ENCODE measurements around the gene GTF3C1.
"Not testable (repeated sequence)": the region's sequence is repeated elsewhere in the genome, so short reads cannot be mapped to it uniquely, and the experiment has no call there.

Gene GTF3C1

DNA sequence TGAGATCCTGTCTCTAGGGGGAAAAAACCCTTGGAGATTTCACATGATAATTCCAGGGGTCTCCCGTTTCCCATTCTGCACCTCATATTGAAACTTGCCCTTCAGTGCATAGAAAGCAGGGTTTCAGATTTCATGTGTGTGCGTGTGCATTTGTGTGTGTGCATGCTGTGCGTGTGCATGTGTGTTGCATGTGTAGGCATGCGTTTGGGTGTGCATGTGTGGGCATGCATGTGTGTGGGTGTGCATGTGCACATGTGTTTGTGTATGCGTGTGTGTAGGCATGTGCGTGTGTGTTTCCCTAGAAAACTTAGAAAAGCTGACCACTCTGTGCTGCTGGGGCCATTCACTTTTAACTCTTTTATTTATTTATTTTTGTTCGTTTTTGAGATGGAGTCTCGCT, 107.7 kb downstream of the GTF3C1 start:
- no peak for DNase-seq

DNA sequence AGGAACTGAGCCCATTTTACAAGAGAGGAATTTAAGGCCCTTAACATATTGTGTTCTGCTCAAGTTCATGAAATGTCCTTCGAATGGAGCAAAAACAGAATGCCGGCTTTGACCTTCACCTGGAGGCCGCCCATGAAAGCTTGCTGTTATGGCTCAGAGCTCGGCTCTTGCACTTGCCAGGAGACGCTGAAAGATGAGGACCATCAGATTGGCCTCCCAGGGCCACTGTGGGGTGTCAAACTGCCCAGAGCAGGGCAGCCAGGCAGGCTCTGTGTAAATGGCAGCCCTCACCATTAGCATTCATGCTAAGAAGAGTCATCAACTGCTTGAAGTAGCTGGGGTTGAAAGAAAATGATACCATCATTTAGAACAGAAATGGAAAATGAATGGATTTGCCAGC, 108.4 kb downstream of the GTF3C1 start:
- DNase-seq, result no peak

DNA sequence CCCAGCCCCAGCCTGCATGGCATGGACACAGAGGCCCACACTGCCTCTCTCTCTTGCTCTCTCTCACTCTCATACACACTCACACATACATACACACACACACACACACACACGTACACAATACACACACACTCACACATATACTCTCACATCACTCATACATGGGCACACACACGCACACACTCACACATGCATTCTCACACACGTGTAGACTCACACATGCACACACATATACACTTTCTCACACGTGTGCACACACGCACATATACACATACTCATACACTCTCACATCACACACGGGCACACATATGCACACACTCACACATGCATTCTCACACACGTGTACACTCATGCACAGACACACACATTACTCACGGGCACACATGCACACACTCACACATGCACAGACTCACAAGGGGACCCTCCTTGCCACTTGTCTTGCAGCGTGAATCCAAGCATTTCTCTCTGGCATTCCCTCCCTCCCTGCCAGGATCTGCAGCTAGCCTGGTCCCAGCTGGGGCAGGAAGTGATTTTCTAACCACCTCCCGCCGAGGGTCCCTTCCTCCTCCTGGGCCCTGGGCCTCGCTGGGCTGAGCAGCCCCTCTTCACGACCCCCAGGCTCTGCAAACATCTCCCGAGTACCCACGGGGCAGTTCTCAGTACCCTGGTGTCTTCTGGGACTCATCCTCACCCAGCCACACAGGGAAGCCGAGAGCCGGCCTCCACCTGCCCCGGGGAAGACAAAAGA, 110.3 kb downstream of the GTF3C1 start:
- DNase-seq, result no peak

DNA sequence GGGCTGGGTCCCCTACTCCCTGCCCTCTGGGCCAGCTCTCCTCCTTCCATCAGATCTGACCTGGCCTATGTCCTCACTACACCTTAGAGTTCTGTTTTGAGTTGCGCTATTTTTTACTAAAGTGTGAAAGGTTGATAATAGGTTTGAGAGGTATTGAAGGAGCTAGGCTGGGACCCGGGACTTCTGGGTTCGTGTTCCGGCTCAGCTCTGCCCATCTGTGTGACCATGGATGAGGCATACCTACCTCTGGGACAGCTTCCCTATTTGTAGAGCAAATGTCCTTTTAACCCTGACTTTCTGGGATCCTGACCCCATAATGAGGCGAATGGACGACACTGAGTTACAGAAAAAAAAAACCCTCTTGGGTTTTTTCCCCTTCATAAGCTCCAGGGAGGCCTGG, 111.8 kb downstream of the GTF3C1 start:
- no peak for DNase-seq

DNA sequence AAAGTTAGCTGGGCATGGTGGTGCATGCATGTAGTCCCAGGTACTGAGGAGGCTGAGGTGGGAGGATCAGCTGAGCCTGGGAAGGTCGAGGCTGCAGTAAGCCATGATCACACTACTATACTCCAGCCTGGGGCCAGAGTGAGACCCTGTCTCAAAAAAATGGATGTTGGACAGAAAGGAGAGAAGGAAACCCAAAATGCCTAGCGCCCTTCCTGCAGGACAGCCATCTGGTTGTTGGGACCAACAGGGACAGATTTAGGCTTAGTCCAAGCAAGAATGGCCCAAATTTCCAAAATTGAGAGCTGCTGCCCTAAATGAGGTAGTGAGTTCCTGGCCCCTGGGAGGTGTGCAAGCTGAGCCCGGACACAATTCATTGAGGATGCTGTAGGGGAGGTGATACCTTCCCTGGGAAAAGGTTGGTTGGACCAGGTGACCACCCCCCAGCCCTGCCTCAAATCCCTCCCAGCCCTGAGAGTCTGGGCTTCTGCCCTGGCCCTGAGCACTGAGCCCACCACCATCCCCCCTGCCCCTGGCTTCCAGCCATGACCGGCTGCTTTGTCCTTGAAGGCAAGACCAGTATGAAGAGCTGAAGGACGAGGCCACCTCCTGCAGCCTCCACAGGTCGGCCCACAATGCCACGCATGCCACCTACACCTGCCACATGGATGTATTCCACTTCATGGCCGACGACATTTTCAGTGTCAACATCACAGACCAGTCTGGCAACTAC, 112.6 kb downstream of the GTF3C1 start:
- DNase-seq, result no peak

GRCh38 chr16:27436065-27436464, 113.6 kb downstream of the GTF3C1 start:
- no peak for DNase-seq

DNA sequence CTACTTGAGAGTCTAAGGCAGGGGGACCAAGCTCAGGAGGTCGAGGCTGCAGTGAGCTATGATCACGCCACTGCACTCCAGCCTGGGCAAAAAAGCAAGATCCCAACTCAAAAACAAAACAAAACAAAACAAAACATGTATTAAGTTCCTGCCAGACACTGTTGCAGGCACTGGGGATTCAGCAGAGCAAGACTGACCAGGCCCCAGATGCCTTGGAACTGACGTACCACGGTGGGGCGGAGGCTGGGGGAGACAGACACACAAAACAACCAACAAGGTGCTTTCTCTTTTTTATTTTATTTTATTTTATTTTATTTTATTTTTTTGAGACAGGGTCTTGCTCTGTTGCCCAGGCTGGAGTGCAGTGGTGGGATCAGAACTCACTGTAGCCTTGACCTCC, 114.6 kb downstream of the GTF3C1 start:
- DNase-seq, result not testable (repeated sequence)

DNA sequence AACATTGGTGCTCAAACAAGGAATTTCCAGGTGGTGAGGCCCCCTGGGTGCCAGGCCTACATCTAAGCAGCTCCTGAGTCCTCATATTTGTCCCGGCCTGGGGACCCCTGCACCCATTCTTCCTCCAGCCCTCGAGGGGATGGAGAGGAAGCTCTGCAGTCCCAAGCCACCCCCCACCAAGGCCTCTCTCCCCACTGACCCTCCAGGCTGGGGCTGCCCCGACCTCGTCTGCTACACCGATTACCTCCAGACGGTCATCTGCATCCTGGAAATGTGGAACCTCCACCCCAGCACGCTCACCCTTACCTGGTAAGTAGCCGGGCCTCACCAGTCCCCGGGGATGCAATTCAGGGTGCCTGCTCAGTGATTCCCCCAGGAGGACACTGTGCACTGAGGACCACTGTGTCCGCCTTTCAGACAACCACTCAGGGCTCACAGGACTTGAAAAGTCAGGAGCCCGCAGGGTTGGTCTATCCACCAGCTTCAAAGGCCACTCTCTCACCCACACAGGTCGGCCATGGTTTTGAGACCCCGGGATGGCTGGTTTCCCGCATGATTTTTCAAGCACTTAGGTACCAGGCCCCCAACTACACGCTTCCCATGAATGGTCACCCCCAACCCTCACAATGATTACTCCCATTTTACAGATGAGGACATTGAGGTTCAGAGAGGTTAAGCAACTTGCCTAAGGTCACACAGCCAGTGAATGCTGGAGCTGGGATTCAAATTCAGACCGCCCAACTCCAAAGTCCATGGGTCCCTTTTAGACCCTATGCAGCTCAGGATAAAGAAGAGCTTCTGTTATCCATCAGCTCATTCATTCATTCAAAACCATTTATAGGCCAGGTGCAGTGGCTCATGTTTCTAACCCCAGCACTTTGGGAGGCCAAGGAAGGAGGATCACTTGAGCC, 115.3 kb downstream of the GTF3C1 start:
- no peak for DNase-seq

- no peak for DNase-seq
Observed at GRCh38 chr16:27433636-27434035, 116.1 kb downstream of the GTF3C1 start.

GRCh38 chr16:27433191-27433590, 116.5 kb downstream of the GTF3C1 start:
- DNase-seq, result not testable (repeated sequence)

GRCh38 chr16:27432558-27432957, 117.2 kb downstream of the GTF3C1 start:
- no peak for DNase-seq

GRCh38 chr16:27431773-27432532, 117.8 kb downstream of the GTF3C1 start:
- DNase-seq, result no peak

- no peak for DNase-seq
Observed at GRCh38 chr16:27430923-27431484, 118.7 kb downstream of the GTF3C1 start.

DNA sequence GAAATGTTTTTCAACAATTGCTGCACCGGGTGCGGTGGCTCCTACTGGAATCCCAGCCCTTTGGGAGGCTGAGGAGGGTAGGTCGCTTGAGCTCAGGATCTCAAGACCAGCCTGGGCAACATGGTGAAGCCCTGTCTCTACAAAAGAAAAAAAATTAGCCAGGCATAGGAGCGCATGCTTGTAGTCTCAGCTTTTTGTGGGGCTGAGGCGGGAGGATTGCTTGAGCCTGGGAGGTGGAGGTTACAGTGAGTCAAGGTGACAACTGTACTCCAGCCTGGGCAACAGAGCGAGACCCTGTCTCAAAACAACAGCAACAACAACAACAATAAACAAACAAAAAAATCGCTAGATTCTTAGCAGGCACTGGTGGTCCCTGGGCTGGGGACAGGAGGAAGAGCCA, 119.2 kb downstream of the GTF3C1 start:
- no peak for DNase-seq

DNA sequence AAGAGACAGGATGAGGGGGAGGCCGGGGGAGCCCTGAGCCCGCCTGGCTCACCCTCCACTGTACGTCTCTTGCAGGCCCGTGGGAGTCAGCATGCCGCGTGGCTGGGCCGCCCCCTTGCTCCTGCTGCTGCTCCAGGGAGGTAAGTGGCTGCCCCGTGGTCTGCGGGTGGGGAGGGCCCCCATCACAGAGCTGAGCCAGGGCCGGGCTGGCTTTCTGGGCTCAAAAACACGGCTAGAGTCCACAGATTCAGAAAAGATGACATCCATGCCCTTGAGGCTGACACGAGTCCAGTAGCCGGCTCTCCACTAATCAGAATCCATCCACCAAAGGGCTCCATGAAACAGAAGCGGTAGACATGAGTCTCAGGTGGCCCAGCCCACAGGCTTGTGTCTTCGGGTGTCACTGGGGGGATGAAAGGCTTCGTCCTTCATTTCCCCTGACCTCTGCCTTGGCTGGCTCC, 119.7 kb downstream of the GTF3C1 start:
- no peak for DNase-seq

DNA sequence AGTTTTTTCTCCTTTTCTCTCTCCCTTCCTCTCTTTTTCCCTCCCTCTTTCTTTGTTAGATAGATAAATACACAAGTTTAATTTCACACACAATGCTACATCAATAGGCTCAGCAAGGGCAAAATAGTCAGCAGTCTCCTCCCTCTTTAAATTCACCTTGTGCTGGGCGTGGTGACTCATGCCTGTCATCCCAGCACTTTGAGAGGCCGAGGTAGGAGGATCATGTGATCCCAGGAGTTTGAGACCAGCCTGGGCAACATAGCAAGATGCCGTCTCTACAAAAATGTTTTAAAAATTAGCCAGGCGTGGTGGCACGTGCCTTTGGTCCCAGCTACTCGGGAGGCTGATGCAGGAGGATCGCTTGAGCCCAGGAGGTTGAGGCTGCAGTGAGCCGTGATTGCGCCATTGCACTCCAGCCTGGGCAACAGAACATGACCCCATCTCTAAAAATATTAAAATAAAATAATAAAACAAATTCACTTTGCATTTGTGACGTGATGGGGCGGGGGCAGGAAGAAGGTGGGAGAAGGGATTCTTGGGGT, 120.3 kb downstream of the GTF3C1 start:
- no peak for DNase-seq

- no peak for DNase-seq
Observed at GRCh38 chr16:27428026-27428785, 121.5 kb downstream of the GTF3C1 start.

GRCh38 chr16:27427538-27427937, 122.2 kb downstream of the GTF3C1 start:
- DNase-seq, result no peak

GRCh38 chr16:27426423-27427408, 123.0 kb downstream of the GTF3C1 start:
- no peak for DNase-seq

- DNase-seq, result no peak
Observed at GRCh38 chr16:27425961-27426360, 123.8 kb downstream of the GTF3C1 start.

Data from NCI-H2081 (cell line).